GM21576 (cell line): ENCODE results near the gene PDE10A.

Source experiments
- ATAC-seq: cut with Tn5 transposase; IDR thresholded peaks from one replicate; pipeline ENCODE4 v1.9.1; 2021; ENCODE audit warnings: mild to moderate bottlenecking, moderate library complexity; ENCODE audit not compliant: unreplicated experiment

PDE10A gene

GRCh38 chr6:165300422-165300936, 362.6 kb downstream of the PDE10A start:
- no peak for ATAC-seq

GRCh38 chr6:165298875-165299274, 364.2 kb downstream of the PDE10A start:
- no peak for ATAC-seq

DNA sequence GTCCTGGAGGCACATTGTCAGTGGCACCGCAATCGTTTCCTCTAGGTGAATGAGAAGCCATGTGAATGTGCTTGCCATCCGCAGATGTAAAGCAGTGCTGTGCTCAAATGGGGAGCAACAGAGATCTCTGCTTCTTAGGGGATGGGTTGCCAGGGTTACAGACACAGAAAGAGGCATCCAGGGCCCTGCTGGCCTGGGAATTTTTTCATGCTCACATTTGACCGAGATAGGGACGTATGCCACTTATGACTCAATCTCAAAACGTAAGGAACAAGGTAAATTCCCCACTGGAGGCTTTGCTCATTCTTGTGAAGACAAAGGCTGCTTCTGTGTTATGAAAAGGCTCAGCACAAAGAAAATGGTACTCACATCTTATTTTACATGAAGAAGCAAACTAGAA, 364.6 kb downstream of the PDE10A start:
- ATAC-seq = no peak

- ATAC-seq = no peak
These were observed 370.4 kb downstream of the PDE10A start for GRCh38 chr6:165292657-165293056.
